HK-2 (cell line): ENCODE data around the gene MGAM2.

Experiments used
- DNase-seq: peaks from one replicate; pipeline ENCODE4 v3.0.0-alpha.2; 2018; ENCODE audit not compliant: unreplicated experiment

MGAM2 gene

GRCh38 chr7:142120524-142120923, 9.0 kb downstream of the MGAM2 start:
- no peak for DNase-seq

GRCh38 chr7:142123184-142123583, 11.7 kb downstream of the MGAM2 start:
- no peak for DNase-seq

GRCh38 chr7:142125256-142125955, 13.9 kb downstream of the MGAM2 start:
- no peak for DNase-seq

GRCh38 chr7:142130267-142130666, 18.7 kb downstream of the MGAM2 start:
- no peak for DNase-seq

GRCh38 chr7:142131439-142132185, 20.1 kb downstream of the MGAM2 start:
- DNase-seq: no peak

- no peak for DNase-seq
Observed at GRCh38 chr7:142133731-142134148, 22.2 kb downstream of the MGAM2 start.

- no peak for DNase-seq
Observed at GRCh38 chr7:142134909-142135308, 23.4 kb downstream of the MGAM2 start.

- DNase-seq: no peak
Observed at GRCh38 chr7:142138996-142139395, 27.5 kb downstream of the MGAM2 start.

GRCh38 chr7:142139597-142140400, 28.3 kb downstream of the MGAM2 start:
- no peak for DNase-seq

- no peak for DNase-seq
Observed at GRCh38 chr7:142140401-142140959, 29.0 kb downstream of the MGAM2 start.

- no peak for DNase-seq
Observed at GRCh38 chr7:142142702-142143101, 31.2 kb downstream of the MGAM2 start.

- no peak for DNase-seq
Observed at GRCh38 chr7:142146124-142146523, 34.6 kb downstream of the MGAM2 start.

- no peak for DNase-seq
Observed at GRCh38 chr7:142150356-142150755, 38.8 kb downstream of the MGAM2 start.

- DNase-seq: no peak
Observed at GRCh38 chr7:142150869-142151268, 39.4 kb downstream of the MGAM2 start.

GRCh38 chr7:142152076-142152475, 40.6 kb downstream of the MGAM2 start:
- DNase-seq: no peak

GRCh38 chr7:142153400-142153799, 41.9 kb downstream of the MGAM2 start:
- no peak for DNase-seq

GRCh38 chr7:142158736-142159496, 47.4 kb downstream of the MGAM2 start:
- DNase-seq: no peak

- no peak for DNase-seq
Observed at GRCh38 chr7:142161921-142162320, 50.4 kb downstream of the MGAM2 start.

- no peak for DNase-seq
Observed at GRCh38 chr7:142168746-142169145, 57.2 kb downstream of the MGAM2 start.

- DNase-seq: no peak
Observed at GRCh38 chr7:142172932-142173331, 61.4 kb downstream of the MGAM2 start.

- no peak for DNase-seq
Observed at GRCh38 chr7:142174441-142174840, 62.9 kb downstream of the MGAM2 start.
